C4-2B (cell line): ENCODE measurements around the gene FANCF.

Experiments used
- ZFX ChIP-seq: fragments of 450-650 bp; IDR thresholded peaks from 2 replicates; pipeline ENCODE4 v1.6.1; 2017
- TF ChIP-seq, protein P1 (sequence below): fragments of 450-650 bp; conservative IDR thresholded peaks from 2 replicates; pipeline ENCODE4 v1.5.1; 2017; ENCODE audit warnings: mild to moderate bottlenecking

DNA sequence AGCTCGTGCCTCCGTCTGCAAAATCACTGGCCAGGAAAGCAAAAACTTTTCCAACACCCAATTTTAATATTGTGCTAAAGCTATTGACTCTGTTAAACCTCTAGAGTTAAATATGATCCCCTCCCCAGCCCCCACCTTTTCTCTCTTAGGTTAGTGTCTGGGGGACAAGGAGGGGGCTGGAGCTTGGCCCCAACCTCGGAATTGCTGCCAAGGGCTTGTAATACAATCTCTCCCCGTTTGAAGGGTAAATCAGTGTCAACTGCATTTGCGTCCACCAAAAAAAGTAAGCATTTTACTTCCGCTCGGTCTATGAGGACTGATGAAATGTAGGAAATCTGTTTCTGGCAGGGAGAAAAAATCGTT lies 40.7 kb upstream of the FANCF start, which contains the start of gene GAS2:
- TF ChIP-seq, protein P1, sequence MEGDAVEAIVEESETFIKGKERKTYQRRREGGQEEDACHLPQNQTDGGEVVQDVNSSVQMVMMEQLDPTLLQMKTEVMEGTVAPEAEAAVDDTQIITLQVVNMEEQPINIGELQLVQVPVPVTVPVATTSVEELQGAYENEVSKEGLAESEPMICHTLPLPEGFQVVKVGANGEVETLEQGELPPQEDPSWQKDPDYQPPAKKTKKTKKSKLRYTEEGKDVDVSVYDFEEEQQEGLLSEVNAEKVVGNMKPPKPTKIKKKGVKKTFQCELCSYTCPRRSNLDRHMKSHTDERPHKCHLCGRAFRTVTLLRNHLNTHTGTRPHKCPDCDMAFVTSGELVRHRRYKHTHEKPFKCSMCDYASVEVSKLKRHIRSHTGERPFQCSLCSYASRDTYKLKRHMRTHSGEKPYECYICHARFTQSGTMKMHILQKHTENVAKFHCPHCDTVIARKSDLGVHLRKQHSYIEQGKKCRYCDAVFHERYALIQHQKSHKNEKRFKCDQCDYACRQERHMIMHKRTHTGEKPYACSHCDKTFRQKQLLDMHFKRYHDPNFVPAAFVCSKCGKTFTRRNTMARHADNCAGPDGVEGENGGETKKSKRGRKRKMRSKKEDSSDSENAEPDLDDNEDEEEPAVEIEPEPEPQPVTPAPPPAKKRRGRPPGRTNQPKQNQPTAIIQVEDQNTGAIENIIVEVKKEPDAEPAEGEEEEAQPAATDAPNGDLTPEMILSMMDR = no peak
- TF ChIP-seq ZFX = no peak
